K562 (cell line): Measurements from ENCODE around the gene ESR2.

Experiments used
- BCOR ChIP-seq: fragments of 450-650 bp; IDR thresholded peaks from 2 replicates; pipeline ENCODE4 v1.6.1; 2016
- DPF2 ChIP-seq: fragments of 450-650 bp; IDR thresholded peaks from 2 replicates; pipeline ENCODE4 v1.6.1; 2016
- POLR2A ChIP-seq: fragments of 450-650 bp; conservative IDR thresholded peaks from 2 replicates; pipeline ENCODE4 v1.6.1; 2016
- XRCC3 ChIP-seq: fragments of 450-650 bp; IDR thresholded peaks from 2 replicates; pipeline ENCODE4 v1.6.1; 2017; ENCODE audit warnings: mild to moderate bottlenecking, moderate library complexity
- TF ChIP-seq, protein P1 (sequence below): sonication (generic); formaldehyde crosslinking; IDR thresholded peaks from 2 replicates; pipeline ENCODE4 v1.4.0; 2020; ENCODE audit warnings: mild to moderate bottlenecking, missing genetic modification reagents
- TF ChIP-seq, protein P2 (sequence below), 3 experiments: IDR thresholded peaks in 2 of 3; conservative IDR thresholded peaks in 1 of 3; 2 replicates each; pipeline ENCODE4 v1.5.1; 2011 to 2012; ENCODE audit warnings: low read length in 3 of 3, mild to moderate bottlenecking in 3 of 3, control low read depth in 2 of 3, improper control_type of control experiment in 1 of 3, inconsistent platforms in 1 of 3, low read depth in 1 of 3, mixed read lengths in 1 of 3, moderate library complexity in 1 of 3; ENCODE audit not compliant: insufficient read depth in 2 of 3

DNA sequence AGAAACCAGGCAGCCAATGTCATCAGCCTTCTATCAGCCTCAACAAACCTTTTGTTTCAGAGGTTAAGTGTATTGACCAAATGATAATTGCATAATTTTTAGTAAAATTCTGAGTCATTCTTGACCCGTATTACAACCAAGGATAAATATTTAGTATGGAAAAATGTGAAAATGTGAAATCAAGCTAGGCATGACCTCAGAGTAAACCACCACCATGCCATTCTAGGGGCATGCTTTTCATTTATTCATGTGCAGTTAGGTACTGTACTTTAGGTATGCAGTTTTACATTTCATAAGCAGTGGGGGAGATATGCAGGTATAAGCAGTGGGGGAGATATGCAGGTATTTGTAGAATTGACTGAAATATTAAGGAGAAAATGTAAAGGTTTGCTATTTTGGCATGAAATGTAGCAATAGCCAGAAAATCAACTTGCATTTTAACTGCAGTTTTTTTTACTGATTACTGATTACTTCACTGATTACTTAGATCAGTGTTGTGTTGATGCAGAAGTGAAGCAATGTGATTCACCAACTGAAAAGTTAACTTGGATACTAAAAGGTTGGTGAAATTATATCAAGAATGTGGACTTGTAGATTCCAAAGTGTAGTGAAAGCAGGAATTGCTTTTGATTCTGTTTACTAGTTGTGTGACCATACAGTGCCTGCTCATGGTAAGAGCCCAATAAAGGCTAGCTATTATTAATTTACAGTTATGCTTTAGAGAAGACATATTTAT, 184.2 kb downstream of the ESR2 start:
- TF ChIP-seq, protein P1, sequence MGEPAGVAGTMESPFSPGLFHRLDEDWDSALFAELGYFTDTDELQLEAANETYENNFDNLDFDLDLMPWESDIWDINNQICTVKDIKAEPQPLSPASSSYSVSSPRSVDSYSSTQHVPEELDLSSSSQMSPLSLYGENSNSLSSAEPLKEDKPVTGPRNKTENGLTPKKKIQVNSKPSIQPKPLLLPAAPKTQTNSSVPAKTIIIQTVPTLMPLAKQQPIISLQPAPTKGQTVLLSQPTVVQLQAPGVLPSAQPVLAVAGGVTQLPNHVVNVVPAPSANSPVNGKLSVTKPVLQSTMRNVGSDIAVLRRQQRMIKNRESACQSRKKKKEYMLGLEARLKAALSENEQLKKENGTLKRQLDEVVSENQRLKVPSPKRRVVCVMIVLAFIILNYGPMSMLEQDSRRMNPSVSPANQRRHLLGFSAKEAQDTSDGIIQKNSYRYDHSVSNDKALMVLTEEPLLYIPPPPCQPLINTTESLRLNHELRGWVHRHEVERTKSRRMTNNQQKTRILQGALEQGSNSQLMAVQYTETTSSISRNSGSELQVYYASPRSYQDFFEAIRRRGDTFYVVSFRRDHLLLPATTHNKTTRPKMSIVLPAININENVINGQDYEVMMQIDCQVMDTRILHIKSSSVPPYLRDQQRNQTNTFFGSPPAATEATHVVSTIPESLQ (CRISPR knock-in tag) = no peak
- TF ChIP-seq, protein P2, sequence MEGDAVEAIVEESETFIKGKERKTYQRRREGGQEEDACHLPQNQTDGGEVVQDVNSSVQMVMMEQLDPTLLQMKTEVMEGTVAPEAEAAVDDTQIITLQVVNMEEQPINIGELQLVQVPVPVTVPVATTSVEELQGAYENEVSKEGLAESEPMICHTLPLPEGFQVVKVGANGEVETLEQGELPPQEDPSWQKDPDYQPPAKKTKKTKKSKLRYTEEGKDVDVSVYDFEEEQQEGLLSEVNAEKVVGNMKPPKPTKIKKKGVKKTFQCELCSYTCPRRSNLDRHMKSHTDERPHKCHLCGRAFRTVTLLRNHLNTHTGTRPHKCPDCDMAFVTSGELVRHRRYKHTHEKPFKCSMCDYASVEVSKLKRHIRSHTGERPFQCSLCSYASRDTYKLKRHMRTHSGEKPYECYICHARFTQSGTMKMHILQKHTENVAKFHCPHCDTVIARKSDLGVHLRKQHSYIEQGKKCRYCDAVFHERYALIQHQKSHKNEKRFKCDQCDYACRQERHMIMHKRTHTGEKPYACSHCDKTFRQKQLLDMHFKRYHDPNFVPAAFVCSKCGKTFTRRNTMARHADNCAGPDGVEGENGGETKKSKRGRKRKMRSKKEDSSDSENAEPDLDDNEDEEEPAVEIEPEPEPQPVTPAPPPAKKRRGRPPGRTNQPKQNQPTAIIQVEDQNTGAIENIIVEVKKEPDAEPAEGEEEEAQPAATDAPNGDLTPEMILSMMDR (IDR thresholded peaks at IDR 0.05 in 2 of 3, conservative IDR thresholded peaks at IDR 0.05 in 1 of 3; ENCODE audit: insufficient read depth in 2 of 3, low read depth in 1 of 3, low read length in 3 of 3) = no peak
- no peak for TF ChIP-seq POLR2A
- no peak for TF ChIP-seq BCOR
- TF ChIP-seq DPF2 = no peak
- no peak for TF ChIP-seq XRCC3
